Lung (tissue), 12 donors: Measurements from ENCODE around the gene SPAG17. TPM values are rescaled to one million over a fixed set of nuclear protein-coding genes. Genes with fewer than 3 reads are reported as not detected.

Experiments
- ATAC-seq: fragments of 200-7000 bp; cut with Tn5 transposase; one replicate; pipeline ENCODE4 v1.9.1; 2020; ENCODE audit warnings: moderate number of reproducible peaks; ENCODE audit not compliant: insufficient read depth, low FRiP score
- DNase-seq, 3 donors: peaks; one replicate each; pipeline ENCODE4 v3.0.0-alpha.2; 2013 to 2017
- H3K27ac ChIP-seq, 2 donors: one replicate each; pipeline ENCODE4 v1.5.1; 2013; ENCODE audit warnings: mild to moderate bottlenecking in 2 of 2, moderate library complexity in 2 of 2, control low read depth in 1 of 2, inconsistent platforms in 1 of 2, low read depth in 1 of 2, low read length in 1 of 2
- H3K27me3 ChIP-seq, 3 donors: one replicate each; pipeline ENCODE4 v1.5.1; 2013; ENCODE audit warnings: low read length in 2 of 3; ENCODE audit not compliant: control insufficient read depth in 3 of 3, insufficient read depth in 3 of 3
- H3K36me3 ChIP-seq, 4 donors: one replicate each; pipeline ENCODE4 v1.5.1; 2013; ENCODE audit warnings: low read length in 4 of 4, mild to moderate bottlenecking in 1 of 4, moderate library complexity in 1 of 4; ENCODE audit not compliant: control insufficient read depth in 4 of 4, insufficient read depth in 4 of 4
- H3K4me1 ChIP-seq, 5 donors: one replicate each; pipeline ENCODE4 v1.5.1; 2013; ENCODE audit warnings: low read length in 5 of 5, mild to moderate bottlenecking in 2 of 5, moderate library complexity in 1 of 5; ENCODE audit not compliant: control insufficient read depth in 5 of 5, insufficient read depth in 5 of 5
- H3K4me3 ChIP-seq: one replicate; pipeline ENCODE4 v1.5.1; 2013; ENCODE audit warnings: mild to moderate bottlenecking, control low read depth, moderate library complexity
- H3K9ac ChIP-seq, 2 donors: one replicate each; pipeline ENCODE4 v1.5.1; 2013; ENCODE audit warnings: low read length in 2 of 2, control low read depth in 1 of 2; ENCODE audit not compliant: insufficient read depth in 1 of 2
- H3K9me3 ChIP-seq, 4 donors: one replicate each; pipeline ENCODE4 v1.5.1; 2013; ENCODE audit warnings: low read length in 3 of 4, mild to moderate bottlenecking in 1 of 4, moderate library complexity in 1 of 4; ENCODE audit not compliant: control insufficient read depth in 4 of 4, insufficient read depth in 3 of 4
- CTCF ChIP-seq: IDR thresholded peaks from 2 replicates; pipeline ENCODE4 v1.5.1; 2012; ENCODE audit warnings: mild to moderate bottlenecking; ENCODE audit errors: control extremely low read depth, extremely low read depth
- WGBS, 2 donors: extraction: QIAGEN DNeasy Blood & Tissue Kit; methylation state at CpG; one replicate each; pipeline ENCODE4 v1.1.7; 2013; 5-methylcytosine and 5-hydroxymethylcytosine counted together
- polyA plus RNA-seq, 2 donors: library from polyadenylated mRNA; stranded (reverse); fragments of 200-250 nt; gene quantifications; one replicate each; pipeline ENCODE4 v1.2.1, GENCODE V29; 2013
- total RNA-seq, 2 donors: library from RNA; depleted of rRNA in 1 of 2; stranded (reverse); fragments of >200 nt in 1 of 2; gene quantifications; one replicate each; pipeline ENCODE4 v1.2.1, GENCODE V29; 2014 to 2021
- donor health status: control.
- donor health status: control.
- donor health status: Bipolar disorder and iron deficiency.
- donor health status: healthy.
- donor health status: DM: yes; HTN: yes; CAD: no.

Gene SPAG17
- total and polyA plus RNA-seq, 4 donors, result 3.3 to 40.0 (median 12.4) TPM

GRCh38 chr1:118177998-118178397 lies 7.0 kb downstream of the SPAG17 start:
- H3K4me1 ChIP-seq, result no peaks in the 10 kb centered on the region
- ATAC-seq (no peak), DNase-seq (no peak)
- H3K27me3 ChIP-seq, result no peaks in the 10 kb centered on the region
- no peak for TF ChIP-seq CTCF
- H3K27ac ChIP-seq, result no peak overlapping the region
- no peaks in the 10 kb centered on the region for H3K36me3 ChIP-seq
- 94 to 95% methylated on average over 3 of the region's 3 CpGs for WGBS, 2 donors
- no peak overlapping the region for H3K4me3 ChIP-seq
- peaks cover 0 to 4% (median 0%) of the 10 kb centered on the region in 4 donors for H3K9me3 ChIP-seq
- no peak overlapping the region for H3K9ac ChIP-seq

GRCh38 chr1:118169016-118169415 lies 16.0 kb downstream of the SPAG17 start:
- Histone ChIP-seq H3K4me1 (no peaks in the 10 kb centered on the region), H3K4me3 (no peak overlapping the region), H3K27ac (no peak overlapping the region), H3K9ac (no peak overlapping the region), H3K36me3 (no peaks in the 10 kb centered on the region), H3K27me3 (peaks cover 0 to 5% (median 0%) of the 10 kb centered on the region in 3 donors), H3K9me3 (peaks cover 0 to 4% (median 0%) of the 10 kb centered on the region in 4 donors)
- 77 to 85% methylated on average over 1 of the region's 1 CpG for WGBS, 2 donors
- ATAC-seq (no peak), DNase-seq (no peak)
- no peak for TF ChIP-seq CTCF

GRCh38 chr1:118160806-118161205 lies 24.2 kb downstream of the SPAG17 start:
- Histone ChIP-seq H3K27me3 (no peaks in the 10 kb centered on the region), H3K36me3 (no peaks in the 10 kb centered on the region), H3K4me1 (no peaks in the 10 kb centered on the region), H3K4me3 (no peak overlapping the region), H3K9me3 (no peaks in the 10 kb centered on the region), H3K9ac (no peak overlapping the region), H3K27ac (no peak overlapping the region)
- DNase-seq (no peak), ATAC-seq (no peak)
- TF ChIP-seq CTCF, result no peak
- 84 to 89% methylated on average over 1 of the region's 1 CpG for WGBS, 2 donors

- H3K27ac ChIP-seq, result no peak overlapping the region
- no peaks in the 10 kb centered on the region for H3K27me3 ChIP-seq
- ATAC-seq (no peak), DNase-seq (no peak)
- H3K36me3 ChIP-seq, result no peaks in the 10 kb centered on the region
- WGBS, 2 donors, result 64 to 81% methylated on average over 4 of the region's 4 CpGs
- no peaks in the 10 kb centered on the region for H3K9me3 ChIP-seq
- H3K4me3 ChIP-seq, result no peak overlapping the region
- H3K4me1 ChIP-seq, result no peaks in the 10 kb centered on the region
- no peak overlapping the region for H3K9ac ChIP-seq
- no peak for TF ChIP-seq CTCF
Measured at GRCh38 chr1:118159569-118159968, 25.5 kb downstream of the SPAG17 start.
